Mesothelial cell of epicardium (in vitro differentiated cells): ENCODE measurements around the gene SHB. TPM values are rescaled to one million over a fixed set of nuclear protein-coding genes. Genes with fewer than 3 reads are reported as not detected.

Experiments used
- DNase-seq, 2 experiments: peaks; one replicate each; pipeline ENCODE4 v3.0.0; 2021; ENCODE audit warnings: low spot score in 2 of 2; ENCODE audit not compliant: unreplicated experiment in 2 of 2
- H3K27ac Mint-ChIP-seq: 2 replicates; pipeline ENCODE4 v1.8.0; 2021; ENCODE audit warnings: mixed read lengths
- H3K27me3 Mint-ChIP-seq: 2 replicates; pipeline ENCODE4 v1.8.0; 2021; ENCODE audit warnings: low read depth, mixed read lengths
- H3K36me3 Mint-ChIP-seq: 2 replicates; pipeline ENCODE4 v1.8.0; 2021; ENCODE audit warnings: mixed read lengths
- H3K4me1 Mint-ChIP-seq: 2 replicates; pipeline ENCODE4 v1.8.0; 2021; ENCODE audit warnings: mixed read lengths
- H3K4me3 Mint-ChIP-seq: 2 replicates; pipeline ENCODE4 v1.8.0; 2021; ENCODE audit warnings: mild to moderate bottlenecking, moderate library complexity, mixed read lengths
- H3K9me3 Mint-ChIP-seq: 2 replicates; pipeline ENCODE4 v1.8.0; 2021; ENCODE audit warnings: mixed read lengths
- total RNA-seq: library from RNA; stranded (reverse); gene quantifications from 3 replicates; pipeline ENCODE4 v1.2.1, GENCODE V29; 2021
- TF ChIP-seq, protein P1 (sequence below): fragments of 200-600 bp; sonication (generic); IDR thresholded peaks from one replicate; pipeline ENCODE4 v1.5.0; 2021; ENCODE audit warnings: antibody characterized with exemption; ENCODE audit not compliant: unreplicated experiment

SHB gene
- total RNA-seq, 1 donor from 2014 or later: 35.5 TPM

DNA sequence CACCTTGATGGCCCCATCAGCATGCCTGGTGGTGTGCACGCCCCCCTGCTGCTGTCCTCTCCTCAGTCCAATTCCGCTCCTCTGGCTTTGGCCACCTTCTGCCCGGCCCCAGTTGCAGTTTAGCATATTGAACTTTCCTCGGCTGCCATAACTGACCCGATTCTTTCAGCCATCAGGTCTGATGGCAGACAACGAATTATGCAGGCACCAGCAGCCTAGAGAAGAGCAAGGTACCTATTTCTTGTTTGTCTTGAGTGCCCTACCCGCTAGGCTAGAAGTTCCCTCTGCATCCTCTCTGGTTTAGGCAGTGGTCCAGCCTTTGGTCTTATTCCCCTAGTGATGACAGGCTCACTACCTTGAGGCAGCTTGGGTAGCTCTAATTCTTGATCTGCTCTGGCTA lies 122.1 kb downstream of the SHB start:
- TF ChIP-seq, protein P1, sequence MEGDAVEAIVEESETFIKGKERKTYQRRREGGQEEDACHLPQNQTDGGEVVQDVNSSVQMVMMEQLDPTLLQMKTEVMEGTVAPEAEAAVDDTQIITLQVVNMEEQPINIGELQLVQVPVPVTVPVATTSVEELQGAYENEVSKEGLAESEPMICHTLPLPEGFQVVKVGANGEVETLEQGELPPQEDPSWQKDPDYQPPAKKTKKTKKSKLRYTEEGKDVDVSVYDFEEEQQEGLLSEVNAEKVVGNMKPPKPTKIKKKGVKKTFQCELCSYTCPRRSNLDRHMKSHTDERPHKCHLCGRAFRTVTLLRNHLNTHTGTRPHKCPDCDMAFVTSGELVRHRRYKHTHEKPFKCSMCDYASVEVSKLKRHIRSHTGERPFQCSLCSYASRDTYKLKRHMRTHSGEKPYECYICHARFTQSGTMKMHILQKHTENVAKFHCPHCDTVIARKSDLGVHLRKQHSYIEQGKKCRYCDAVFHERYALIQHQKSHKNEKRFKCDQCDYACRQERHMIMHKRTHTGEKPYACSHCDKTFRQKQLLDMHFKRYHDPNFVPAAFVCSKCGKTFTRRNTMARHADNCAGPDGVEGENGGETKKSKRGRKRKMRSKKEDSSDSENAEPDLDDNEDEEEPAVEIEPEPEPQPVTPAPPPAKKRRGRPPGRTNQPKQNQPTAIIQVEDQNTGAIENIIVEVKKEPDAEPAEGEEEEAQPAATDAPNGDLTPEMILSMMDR: no peak
- no peaks in the 10 kb centered on the region for H3K27me3 Mint-ChIP-seq
- no peaks in the 10 kb centered on the region for H3K9me3 Mint-ChIP-seq
- peak overlapping the region; percentile 100 for H3K27ac Mint-ChIP-seq
- H3K4me3 Mint-ChIP-seq: no peak overlapping the region
- H3K36me3 Mint-ChIP-seq: peaks cover 19% of the 10 kb centered on the region
- H3K4me1 Mint-ChIP-seq: peaks cover 63% of the 10 kb centered on the region
- DNase-seq: no peak

DNA sequence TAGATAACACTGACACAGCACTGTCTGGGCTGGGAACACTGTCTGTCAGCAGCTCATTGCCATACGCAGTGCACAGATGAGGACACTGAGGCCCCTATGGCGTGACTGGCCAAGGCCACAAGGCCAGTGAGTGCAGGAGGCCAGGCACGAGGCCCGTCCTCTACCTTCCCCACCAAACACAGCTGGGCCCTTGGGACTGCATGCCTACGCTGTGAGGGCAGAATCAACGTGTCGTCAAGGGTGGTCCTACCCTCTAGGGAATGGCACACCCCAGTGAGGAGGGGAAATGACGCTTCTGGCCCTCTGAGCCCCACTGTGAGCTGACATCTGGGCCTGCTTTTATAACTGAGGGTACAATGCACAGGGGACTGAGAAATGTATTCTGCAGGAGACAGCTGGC lies 123.0 kb downstream of the SHB start:
- TF ChIP-seq, protein P1: no peak
- no peak overlapping the region for H3K4me3 Mint-ChIP-seq
- no peak for DNase-seq
- H3K27me3 Mint-ChIP-seq: no peaks in the 10 kb centered on the region
- no peaks in the 10 kb centered on the region for H3K9me3 Mint-ChIP-seq
- H3K4me1 Mint-ChIP-seq: peaks cover 70% of the 10 kb centered on the region
- H3K27ac Mint-ChIP-seq: peak overlapping the region; percentile 100
- H3K36me3 Mint-ChIP-seq: peaks cover 15% of the 10 kb centered on the region

DNA sequence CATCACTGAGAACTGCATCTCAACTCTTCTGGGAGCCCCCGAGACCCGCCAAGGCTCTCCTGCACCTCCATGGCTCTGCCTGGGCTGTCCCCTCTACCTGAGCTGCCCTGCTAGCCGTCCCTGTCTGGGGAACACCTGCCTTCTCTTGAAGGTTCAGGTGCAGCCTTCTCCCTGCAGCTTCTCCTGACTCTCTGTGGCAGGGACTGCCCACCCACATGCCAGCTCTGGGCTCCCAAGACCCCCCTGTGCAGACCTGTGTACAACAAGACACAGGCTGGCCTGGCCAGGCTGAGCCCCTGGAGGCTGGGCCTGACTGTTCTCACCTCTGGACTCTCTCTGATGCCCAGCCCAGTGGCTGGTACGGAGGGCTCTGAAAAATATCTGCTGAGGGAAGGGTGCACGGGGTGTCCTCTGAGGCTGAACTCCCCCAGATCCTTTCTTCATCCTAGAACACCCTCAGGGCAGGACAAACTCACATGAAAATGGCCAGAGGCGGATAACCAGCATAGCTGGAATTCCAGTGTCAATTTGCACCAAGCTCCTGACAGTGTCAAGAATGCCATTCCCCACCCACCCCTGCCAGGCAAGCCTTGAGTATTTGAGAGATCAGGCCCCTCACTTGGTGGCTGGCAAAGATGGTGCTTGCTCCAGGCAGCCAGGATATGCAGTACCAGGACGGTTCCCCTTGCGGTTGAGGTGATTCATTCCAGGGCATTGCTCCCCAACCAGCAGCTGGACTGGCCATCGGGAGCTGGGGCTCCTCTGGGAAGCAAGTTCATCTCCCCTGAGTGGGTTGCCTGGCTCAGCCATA lies 124.2 kb downstream of the SHB start:
- no peaks in the 10 kb centered on the region for H3K27me3 Mint-ChIP-seq
- no peaks in the 10 kb centered on the region for H3K9me3 Mint-ChIP-seq
- peaks cover 81% of the 10 kb centered on the region for H3K4me1 Mint-ChIP-seq
- peak overlapping the region; percentile 100 for H3K27ac Mint-ChIP-seq
- TF ChIP-seq, protein P1: no peak
- peaks cover 13% of the 10 kb centered on the region for H3K36me3 Mint-ChIP-seq
- DNase-seq: no peak
- H3K4me3 Mint-ChIP-seq: no peak overlapping the region

DNA sequence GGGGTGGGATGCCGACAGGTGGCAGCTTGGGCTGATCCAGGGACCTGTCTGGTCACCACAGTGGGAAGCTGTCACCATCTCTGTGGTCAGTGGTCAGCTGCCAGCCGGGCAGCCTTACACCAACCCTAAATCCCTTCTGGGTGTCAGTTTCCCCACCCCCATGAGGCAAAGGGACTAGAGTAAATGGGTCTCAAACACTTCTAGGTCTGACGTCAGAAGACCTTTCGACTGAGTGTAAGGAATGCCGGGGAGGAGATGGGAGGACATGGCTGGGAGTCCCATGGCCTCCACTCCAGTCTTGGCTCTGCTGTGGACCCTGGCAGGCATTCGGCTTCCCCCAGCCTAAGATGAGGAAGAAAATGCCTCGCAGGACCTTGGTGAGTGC lies 124.8 kb downstream of the SHB start:
- H3K4me1 Mint-ChIP-seq: peaks cover 83% of the 10 kb centered on the region
- H3K36me3 Mint-ChIP-seq: peaks cover 13% of the 10 kb centered on the region
- no peak overlapping the region for H3K4me3 Mint-ChIP-seq
- H3K9me3 Mint-ChIP-seq: no peaks in the 10 kb centered on the region
- H3K27ac Mint-ChIP-seq: peak overlapping the region; percentile 100
- no peaks in the 10 kb centered on the region for H3K27me3 Mint-ChIP-seq
- TF ChIP-seq, protein P1: no peak
- no peak for DNase-seq

DNA sequence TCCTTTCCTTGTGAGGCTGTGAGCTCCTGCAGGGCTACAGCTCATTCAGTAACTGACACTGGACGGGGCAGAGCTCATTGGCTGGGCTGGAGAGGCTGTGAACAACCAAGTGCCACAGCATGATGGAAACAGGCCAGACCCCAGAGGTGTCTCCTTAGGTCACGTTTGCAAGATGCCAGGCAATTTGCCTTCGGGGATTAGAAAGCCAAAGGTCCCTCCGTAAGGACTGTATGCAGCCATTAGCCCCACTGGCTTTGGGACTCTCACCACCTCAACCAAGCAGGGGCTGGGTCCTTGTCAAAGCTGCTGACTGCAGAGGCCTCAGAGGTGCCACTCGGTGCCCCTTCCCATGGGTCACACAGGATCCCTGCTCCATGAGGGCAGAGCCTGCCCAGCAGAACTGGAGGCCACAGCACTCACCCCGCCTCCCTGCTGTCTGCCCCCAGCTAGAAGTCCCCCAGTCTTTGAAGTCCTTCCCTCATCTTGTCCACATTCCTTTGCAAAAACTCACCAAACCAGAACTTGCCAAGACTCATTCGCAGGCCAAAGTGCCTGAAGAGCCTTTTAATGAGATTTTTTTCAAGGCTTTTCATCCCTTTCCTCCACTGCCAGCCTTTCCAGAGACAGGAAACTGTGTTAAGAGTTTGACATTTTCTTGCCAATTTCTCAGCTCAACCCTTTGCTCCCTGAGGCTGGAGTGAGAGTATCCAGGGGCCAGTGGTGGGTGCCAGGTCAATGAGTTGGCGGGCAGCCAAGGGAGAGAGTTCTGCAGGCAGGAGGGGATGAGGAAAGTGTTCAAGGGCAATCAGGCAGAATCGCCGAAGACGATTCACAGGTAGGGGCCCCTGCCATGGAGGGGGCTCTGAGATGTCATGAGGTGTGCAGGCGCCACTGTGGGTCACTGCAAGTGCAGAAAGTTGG lies 125.4 kb downstream of the SHB start:
- Mint-ChIP-seq H3K27ac (peak overlapping the region; percentile 100), H3K27me3 (no peaks in the 10 kb centered on the region), H3K4me1 (peaks cover 90% of the 10 kb centered on the region), H3K36me3 (peaks cover 13% of the 10 kb centered on the region), H3K9me3 (no peaks in the 10 kb centered on the region), H3K4me3 (peak overlapping the region; percentile 47)
- TF ChIP-seq, protein P1: no peak
- no peak for DNase-seq
